H9 (cell line): Measurements from ENCODE around the gene SLC2A10. TPM values are rescaled to one million over a fixed set of nuclear protein-coding genes. Genes with fewer than 3 reads are reported as not detected.

Experiments
- DNase-seq: peaks from one replicate; pipeline ENCODE4 v3.0.0-alpha.2; 2017
- H2AFZ ChIP-seq: one replicate; pipeline ENCODE4 v1.6.1; 2013; ENCODE audit warnings: mild to moderate bottlenecking, low read length, control low read depth, moderate library complexity
- H2AK5ac ChIP-seq: 2 replicates; pipeline ENCODE4 v1.6.1; 2013; ENCODE audit warnings: low read length, control low read depth, mixed read lengths; ENCODE audit not compliant: insufficient read length
- H2BK120ac ChIP-seq: one replicate; pipeline ENCODE4 v1.6.1; 2013; ENCODE audit warnings: low read depth, mild to moderate bottlenecking, low read length, control low read depth, inconsistent platforms; ENCODE audit not compliant: poor library complexity, severe bottlenecking
- H2BK12ac ChIP-seq: 2 replicates; pipeline ENCODE4 v1.6.1; 2013; ENCODE audit warnings: low read length, control low read depth, mixed read lengths, low read depth; ENCODE audit not compliant: insufficient read length
- H2BK15ac ChIP-seq: 2 replicates; pipeline ENCODE4 v1.6.1; 2013; ENCODE audit warnings: low read depth, low read length, control low read depth
- H2BK20ac ChIP-seq: one replicate; pipeline ENCODE4 v1.6.1; 2013; ENCODE audit warnings: low read depth, mild to moderate bottlenecking, low read length, control low read depth, inconsistent platforms; ENCODE audit not compliant: poor library complexity, severe bottlenecking
- H2BK5ac ChIP-seq: 2 replicates; pipeline ENCODE4 v1.6.1; 2013; ENCODE audit warnings: low read length, control low read depth, mixed read lengths; ENCODE audit not compliant: insufficient read length
- H3K14ac ChIP-seq: 2 replicates; pipeline ENCODE4 v1.6.1; 2013; ENCODE audit warnings: low read length, control low read depth; ENCODE audit not compliant: insufficient read depth
- H3K18ac ChIP-seq: 2 replicates; pipeline ENCODE4 v1.6.1; 2013; ENCODE audit warnings: low read depth, mild to moderate bottlenecking, mixed read lengths, low read length, control low read depth; ENCODE audit not compliant: insufficient read length
- H3K23ac ChIP-seq: 2 replicates; pipeline ENCODE4 v1.6.1; 2013; ENCODE audit warnings: low read length, control low read depth, mixed read lengths, low read depth; ENCODE audit not compliant: insufficient read length
- H3K23me2 ChIP-seq: 2 replicates; pipeline ENCODE4 v1.6.1; 2013; ENCODE audit warnings: low read depth, mild to moderate bottlenecking, mixed read lengths, low read length, control low read depth; ENCODE audit not compliant: insufficient read length, poor library complexity, severe bottlenecking
- H3K27ac ChIP-seq: 2 replicates; pipeline ENCODE4 v1.5.1; 2013; ENCODE audit warnings: low read length, control low read depth, mixed read lengths, low read depth; ENCODE audit not compliant: insufficient read length
- H3K27me3 ChIP-seq: 2 replicates; pipeline ENCODE4 v1.6.1; 2013; ENCODE audit warnings: low read length, control low read depth, inconsistent platforms; ENCODE audit not compliant: insufficient read depth
- H3K4ac ChIP-seq: 2 replicates; pipeline ENCODE4 v1.6.1; 2013; ENCODE audit warnings: low read depth, mild to moderate bottlenecking, control low read depth, inconsistent platforms, low read length, moderate library complexity
- H3K4me1 ChIP-seq: 2 replicates; pipeline ENCODE4 v1.6.1; 2013; ENCODE audit warnings: low read length, control low read depth, inconsistent platforms; ENCODE audit not compliant: insufficient read depth
- H3K4me2 ChIP-seq: 2 replicates; pipeline ENCODE4 v1.6.1; 2013; ENCODE audit warnings: low read length, control low read depth, mixed read lengths; ENCODE audit not compliant: insufficient read length, insufficient read depth
- H3K56ac ChIP-seq: 2 replicates; pipeline ENCODE4 v1.6.1; 2013; ENCODE audit warnings: low read depth, mild to moderate bottlenecking, mixed read lengths, low read length, control low read depth; ENCODE audit not compliant: insufficient read length
- H3K79me1 ChIP-seq: 2 replicates; pipeline ENCODE4 v1.6.1; 2013; ENCODE audit warnings: low read depth, mild to moderate bottlenecking, moderate library complexity, low read length, control low read depth, inconsistent platforms; ENCODE audit not compliant: insufficient read depth, poor library complexity, severe bottlenecking
- H3K79me2 ChIP-seq: 2 replicates; pipeline ENCODE4 v1.6.1; 2013; ENCODE audit warnings: low read length, control low read depth, inconsistent platforms; ENCODE audit not compliant: insufficient read depth
- H3K9ac ChIP-seq: 2 replicates; pipeline ENCODE4 v1.6.1; 2013; ENCODE audit warnings: low read length, control low read depth, mixed read lengths; ENCODE audit not compliant: insufficient read length; ENCODE audit errors: extremely low read depth
- H3K9me3 ChIP-seq: one replicate; pipeline ENCODE4 v1.6.1; 2013; ENCODE audit warnings: low read depth, low read length, inconsistent platforms; ENCODE audit not compliant: control insufficient read depth
- H3T11ph ChIP-seq: one replicate; pipeline ENCODE4 v1.6.1; 2013; ENCODE audit warnings: mild to moderate bottlenecking, low read length, control low read depth, inconsistent platforms
- H4K20me1 ChIP-seq: one replicate; pipeline ENCODE4 v1.6.1; 2013; ENCODE audit not compliant: control insufficient read depth, insufficient read length, insufficient read depth
- H4K5ac ChIP-seq: 2 replicates; pipeline ENCODE4 v1.6.1; 2013; ENCODE audit warnings: low read depth, mild to moderate bottlenecking, mixed read lengths, low read length, control low read depth; ENCODE audit not compliant: insufficient read length
- H4K8ac ChIP-seq: replicated peaks from 2 replicates; pipeline ENCODE4 v1.6.1; 2013; ENCODE audit warnings: low read length, control low read depth, mixed read lengths, low read depth; ENCODE audit not compliant: insufficient read length
- H4K91ac ChIP-seq: 2 replicates; pipeline ENCODE4 v1.6.1; 2013; ENCODE audit warnings: low read depth, mild to moderate bottlenecking, moderate library complexity, mixed read lengths, low read length, control low read depth; ENCODE audit not compliant: insufficient read length
- H3K27ac Mint-ChIP-seq, 3 experiments: 2 replicates in 2 of 3; 3 replicates in 1 of 3; pipeline ENCODE4 v1.8.0; 2020 to 2021; ENCODE audit warnings: mixed read lengths in 3 of 3, mild to moderate bottlenecking in 1 of 3, moderate library complexity in 1 of 3
- H3K27me3 Mint-ChIP-seq: 2 replicates; pipeline ENCODE4 v1.8.0; 2021; ENCODE audit warnings: low read depth, mild to moderate bottlenecking, moderate library complexity, mixed read lengths
- H3K36me3 Mint-ChIP-seq, 3 experiments: 2 replicates in 2 of 3; 3 replicates in 1 of 3; pipeline ENCODE4 v1.8.0; 2020 to 2021; ENCODE audit warnings: low read depth in 3 of 3, mixed read lengths in 3 of 3; ENCODE audit not compliant: insufficient read depth in 1 of 3
- H3K4me1 Mint-ChIP-seq, 2 experiments: 2 replicates each; pipeline ENCODE4 v1.8.0; 2020; ENCODE audit warnings: mixed read lengths in 2 of 2
- H3K4me3 Mint-ChIP-seq, 2 experiments: 2 replicates in 1 of 2; 3 replicates in 1 of 2; pipeline ENCODE4 v1.8.0; 2020 to 2021; ENCODE audit warnings: mild to moderate bottlenecking in 2 of 2, mixed read lengths in 2 of 2, moderate library complexity in 1 of 2
- H3K9me3 Mint-ChIP-seq, 2 experiments: 2 replicates in 1 of 2; 3 replicates in 1 of 2; pipeline ENCODE4 v1.8.0; 2020; ENCODE audit warnings: mild to moderate bottlenecking in 2 of 2, mixed read lengths in 2 of 2, moderate library complexity in 1 of 2
- CTCF ChIP-seq: fragments of 200-600 bp; sonication (generic); conservative IDR thresholded peaks from 3 replicates; pipeline ENCODE4 v1.8.0; 2021; ENCODE audit warnings: antibody characterized with exemption, mild to moderate bottlenecking
- WGBS: extraction: QIAGEN DNeasy Blood & Tissue Kit; methylation state at CpG from one replicate; pipeline ENCODE4 v1.1.7; 2013; ENCODE audit warnings: missing lambda C conversion rate, low lambda C conversion rate, mixed read lengths; ENCODE audit not compliant: insufficient read length; ENCODE audit errors: extremely low coverage; 5-methylcytosine and 5-hydroxymethylcytosine counted together
- total RNA-seq: library from RNA; stranded (reverse); gene quantifications from 2 replicates; pipeline ENCODE4 v1.2.1, GENCODE V29; 2021

The SLC2A10 gene
- total RNA-seq, 1 experiment from 2014 or later = 8.2 TPM

GRCh38 chr20:46735436-46735835 lies 26.0 kb downstream of the SLC2A10 start:
- peaks cover 4 to 8% of the 10 kb centered on the region in 2 experiments for H3K4me1 Mint-ChIP-seq
- no peak for TF ChIP-seq CTCF
- WGBS = no CpG with 5 or more reads among the region's 2 CpGs

More at GRCh38 chr20:46735436-46735835, 26.0 kb downstream of the SLC2A10 start:
- Histone ChIP-seq H2BK20ac (no peak overlapping the region), H2AFZ (no peak overlapping the region), H2AK5ac (no peak overlapping the region), H3T11ph (no peak overlapping the region), H3K23me2 (no peaks in the 10 kb centered on the region), H2BK15ac (no peak overlapping the region), H4K91ac (no peak overlapping the region), H3K79me2 (no peaks in the 10 kb centered on the region), H3K4ac (no peak overlapping the region), H3K23ac (no peak overlapping the region), H4K8ac (no peak overlapping the region), H3K9ac (no peak overlapping the region), H3K4me1 (no peaks in the 10 kb centered on the region), H3K79me1 (no peaks in the 10 kb centered on the region), H2BK12ac (no peak overlapping the region), H2BK120ac (no peak overlapping the region), H3K14ac (no peak overlapping the region), H4K20me1 (no peaks in the 10 kb centered on the region), H3K27me3 (no peaks in the 10 kb centered on the region), H3K4me2 (no peak overlapping the region), H3K18ac (no peak overlapping the region), H4K5ac (no peak overlapping the region), H2BK5ac (no peak overlapping the region), H3K56ac (no peak overlapping the region), H3K27ac (no peak overlapping the region), H3K9me3 (no peaks in the 10 kb centered on the region)
- no peak overlapping the region for H3K27ac Mint-ChIP-seq
- peaks cover 0 to 2% of the 10 kb centered on the region in 2 experiments; a peak in 3 of 5 replicates for H3K9me3 Mint-ChIP-seq
- no peak for DNase-seq
- no peak overlapping the region for H3K4me3 Mint-ChIP-seq
- H3K36me3 Mint-ChIP-seq = peaks cover 1 to 11% (median 8%) of the 10 kb centered on the region in 3 experiments; a peak in 2 of 7 replicates
- peaks cover 3% of the 10 kb centered on the region; the same call in 1 of the 2 replicates for H3K27me3 Mint-ChIP-seq
